GM10847 (cell line): ENCODE measurements around the gene VPS26C.

Experiments
- POLR2A ChIP-seq: IDR thresholded peaks from 2 replicates; pipeline ENCODE4 v1.6.1; 2011; ENCODE audit not compliant: insufficient read length; ENCODE audit errors: extremely low read depth

The VPS26C gene

GRCh38 chr21:37220981-37221664 is 46.0 kb downstream of the VPS26C start:
- peak; percentile 59 for TF ChIP-seq POLR2A

- no peak for TF ChIP-seq POLR2A
These were observed 46.6 kb downstream of the VPS26C start for GRCh38 chr21:37220433-37220980.

GRCh38 chr21:37219761-37220432 is 47.2 kb downstream of the VPS26C start:
- TF ChIP-seq POLR2A = no peak

GRCh38 chr21:37214952-37215351 is 52.2 kb downstream of the VPS26C start:
- no peak for TF ChIP-seq POLR2A

GRCh38 chr21:37210799-37211198 is 56.3 kb downstream of the VPS26C start:
- no peak for TF ChIP-seq POLR2A

- no peak for TF ChIP-seq POLR2A
These were observed 57.0 kb downstream of the VPS26C start for GRCh38 chr21:37210130-37210529.

- no peak for TF ChIP-seq POLR2A
These were observed 58.4 kb downstream of the VPS26C start for GRCh38 chr21:37208741-37209225.

GRCh38 chr21:37208056-37208721 is 58.9 kb downstream of the VPS26C start:
- TF ChIP-seq POLR2A = no peak

- TF ChIP-seq POLR2A = peak; percentile 9
These were observed 59.6 kb downstream of the VPS26C start for GRCh38 chr21:37207441-37208009.

- no peak for TF ChIP-seq POLR2A
These were observed 60.6 kb downstream of the VPS26C start for GRCh38 chr21:37206496-37206895.

GRCh38 chr21:37204580-37204979 is 62.6 kb downstream of the VPS26C start:
- no peak for TF ChIP-seq POLR2A

GRCh38 chr21:37202221-37203110 is 64.7 kb downstream of the VPS26C start:
- no peak for TF ChIP-seq POLR2A

GRCh38 chr21:37200641-37201480 is 66.3 kb downstream of the VPS26C start:
- TF ChIP-seq POLR2A = no peak
